Subcutaneous abdominal adipose tissue (tissue), 5 donors: ENCODE results near the gene SPATA31C2.
"Not testable (repeated sequence)": the region's sequence is repeated elsewhere in the genome, so short reads cannot be mapped to it uniquely, and the experiment has no call there.

Source experiments
- H3K27ac ChIP-seq: one replicate; pipeline ENCODE4 v1.7.0; 2013; ENCODE audit warnings: low read depth, mild to moderate bottlenecking, inconsistent platforms, low read length, moderate library complexity
- H3K27me3 ChIP-seq, 5 donors: one replicate each; pipeline ENCODE4 v1.7.0; 2013; ENCODE audit warnings: low read length in 5 of 5, inconsistent platforms in 1 of 5; ENCODE audit not compliant: control insufficient read depth in 5 of 5, insufficient read depth in 4 of 5
- H3K36me3 ChIP-seq, 5 donors: one replicate each; pipeline ENCODE4 v1.7.0; 2013; ENCODE audit warnings: low read length in 5 of 5; ENCODE audit not compliant: control insufficient read depth in 5 of 5, insufficient read depth in 5 of 5
- H3K4me1 ChIP-seq, 5 donors: one replicate each; pipeline ENCODE4 v1.7.0; 2013; ENCODE audit warnings: low read length in 5 of 5, mild to moderate bottlenecking in 3 of 5, moderate library complexity in 1 of 5; ENCODE audit not compliant: control insufficient read depth in 5 of 5, insufficient read depth in 5 of 5
- H3K4me3 ChIP-seq, 5 donors: one replicate each; pipeline ENCODE4 v1.7.0; 2013; ENCODE audit warnings: low read length in 5 of 5, low read depth in 1 of 5
- H3K9ac ChIP-seq, 5 donors: one replicate each; pipeline ENCODE4 v1.7.0; 2013; ENCODE audit warnings: low read length in 5 of 5, mild to moderate bottlenecking in 4 of 5, moderate library complexity in 3 of 5
- H3K9me3 ChIP-seq, 5 donors: one replicate each; pipeline ENCODE4 v1.7.0; 2013; ENCODE audit warnings: low read length in 5 of 5; ENCODE audit not compliant: control insufficient read depth in 5 of 5
- donor health status: healthy.
- donor health status: healthy.
- donor health status: healthy.
- donor health status: healthy.
- donor health status: healthy.

Gene SPATA31C2

GRCh38 chr9:88174324-88174723, 36.0 kb upstream of the SPATA31C2 start:
- Histone ChIP-seq H3K9me3 (no peaks in the 10 kb centered on the region), H3K27me3 (no peaks in the 10 kb centered on the region), H3K36me3 (no peaks in the 10 kb centered on the region), H3K27ac (no peak overlapping the region), H3K9ac (no peak overlapping the region), H3K4me1 (peaks cover 0 to 5% (median 3%) of the 10 kb centered on the region in 5 donors), H3K4me3 (no peak overlapping the region)

GRCh38 chr9:88173378-88173999, 35.2 kb upstream of the SPATA31C2 start:
- Histone ChIP-seq H3K4me3 (no peak overlapping the region), H3K9me3 (no peaks in the 10 kb centered on the region), H3K36me3 (no peaks in the 10 kb centered on the region), H3K9ac (no peak overlapping the region), H3K27me3 (no peaks in the 10 kb centered on the region), H3K27ac (no peak overlapping the region), H3K4me1 (no peaks in the 10 kb centered on the region)

DNA sequence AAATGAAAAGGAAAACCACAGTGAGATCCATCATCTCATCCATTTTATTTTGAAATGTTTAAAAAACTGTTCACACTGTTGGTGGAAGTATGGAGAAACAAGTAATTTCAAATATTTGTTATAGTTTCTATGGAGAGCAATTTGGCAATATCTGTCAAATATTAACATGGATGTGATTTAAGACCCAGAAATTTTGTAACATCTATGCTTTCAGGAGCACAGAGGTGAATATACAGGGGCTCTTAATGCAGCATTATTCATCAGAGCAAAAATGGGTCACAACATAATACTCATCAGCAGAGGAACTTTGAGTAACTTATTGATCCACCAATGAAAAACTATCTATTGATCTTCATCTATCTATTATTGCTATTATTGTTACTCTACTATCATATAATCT, 31.4 kb upstream of the SPATA31C2 start:
- no peaks in the 10 kb centered on the region for H3K4me1 ChIP-seq
- H3K27ac ChIP-seq, result no peak overlapping the region
- no peak overlapping the region for H3K9ac ChIP-seq
- H3K27me3 ChIP-seq, result no peaks in the 10 kb centered on the region
- peaks cover 0 to 3% (median 0%) of the 10 kb centered on the region in 5 donors for H3K9me3 ChIP-seq
- no peak overlapping the region for H3K4me3 ChIP-seq
- H3K36me3 ChIP-seq, result no peaks in the 10 kb centered on the region

DNA sequence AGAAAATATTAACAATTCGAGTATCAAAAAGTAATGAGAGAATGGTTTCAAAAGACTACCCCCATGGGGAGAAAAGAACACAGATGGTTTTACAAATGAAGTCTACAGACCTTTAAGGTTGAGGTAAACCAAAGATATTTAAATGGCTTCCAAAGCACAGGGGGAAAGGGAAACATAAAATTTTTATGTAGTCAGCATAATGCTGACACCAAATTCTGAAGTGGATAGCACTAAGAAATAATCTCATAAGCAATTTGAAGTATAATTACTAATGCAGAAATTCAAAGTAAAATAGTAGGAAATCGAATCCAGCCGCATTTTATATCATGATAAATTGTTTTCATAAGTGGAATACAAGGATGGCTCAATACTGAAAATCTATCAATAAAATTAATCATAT, 30.3 kb upstream of the SPATA31C2 start:
- Histone ChIP-seq H3K27ac (no peak overlapping the region), H3K9me3 (peaks cover 0 to 3% (median 0%) of the 10 kb centered on the region in 5 donors), H3K4me3 (no peak overlapping the region), H3K36me3 (no peaks in the 10 kb centered on the region), H3K27me3 (no peaks in the 10 kb centered on the region), H3K9ac (no peak overlapping the region), H3K4me1 (no peaks in the 10 kb centered on the region)

GRCh38 chr9:88166660-88167059, 28.4 kb upstream of the SPATA31C2 start:
- Histone ChIP-seq H3K4me3 (no peak overlapping the region), H3K27ac (no peak overlapping the region), H3K36me3 (no peaks in the 10 kb centered on the region), H3K4me1 (no peaks in the 10 kb centered on the region), H3K27me3 (no peaks in the 10 kb centered on the region), H3K9ac (no peak overlapping the region), H3K9me3 (peaks cover 0 to 9% (median 5%) of the 10 kb centered on the region in 5 donors)

DNA sequence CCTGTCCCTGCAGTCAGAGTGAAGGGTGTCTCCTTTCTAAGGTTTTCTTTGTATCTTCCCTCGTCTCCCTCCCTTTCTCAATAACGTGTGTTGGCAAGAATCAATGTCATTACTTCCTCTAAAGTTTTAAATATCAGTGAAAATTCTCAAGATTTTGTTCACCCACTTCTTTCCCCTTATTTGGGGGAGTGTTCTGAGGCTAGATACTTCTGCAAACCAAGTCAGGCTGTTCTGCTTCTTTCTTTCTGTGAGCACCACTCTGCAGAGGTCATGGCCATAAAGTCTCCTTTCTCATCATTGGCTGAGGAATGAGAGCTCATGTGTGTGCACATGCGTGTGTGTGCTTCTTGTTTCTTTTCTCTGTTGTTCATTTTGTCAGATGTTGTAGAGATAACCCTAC, 26.6 kb upstream of the SPATA31C2 start:
- Histone ChIP-seq H3K36me3 (no peaks in the 10 kb centered on the region), H3K9me3 (peaks cover 0 to 9% (median 5%) of the 10 kb centered on the region in 5 donors), H3K27ac (no peak overlapping the region), H3K4me1 (no peaks in the 10 kb centered on the region), H3K9ac (no peak overlapping the region), H3K27me3 (peaks cover 0 to 5% (median 0%) of the 10 kb centered on the region in 5 donors), H3K4me3 (no peak overlapping the region)

GRCh38 chr9:88161144-88161543, 22.9 kb upstream of the SPATA31C2 start:
- Histone ChIP-seq H3K4me3 (no peak overlapping the region), H3K27ac (no peak overlapping the region), H3K27me3 (peaks cover 0 to 5% (median 0%) of the 10 kb centered on the region in 5 donors), H3K9ac (no peak overlapping the region), H3K9me3 (peaks cover 0 to 6% (median 5%) of the 10 kb centered on the region in 5 donors), H3K36me3 (no peaks in the 10 kb centered on the region), H3K4me1 (no peaks in the 10 kb centered on the region)

DNA sequence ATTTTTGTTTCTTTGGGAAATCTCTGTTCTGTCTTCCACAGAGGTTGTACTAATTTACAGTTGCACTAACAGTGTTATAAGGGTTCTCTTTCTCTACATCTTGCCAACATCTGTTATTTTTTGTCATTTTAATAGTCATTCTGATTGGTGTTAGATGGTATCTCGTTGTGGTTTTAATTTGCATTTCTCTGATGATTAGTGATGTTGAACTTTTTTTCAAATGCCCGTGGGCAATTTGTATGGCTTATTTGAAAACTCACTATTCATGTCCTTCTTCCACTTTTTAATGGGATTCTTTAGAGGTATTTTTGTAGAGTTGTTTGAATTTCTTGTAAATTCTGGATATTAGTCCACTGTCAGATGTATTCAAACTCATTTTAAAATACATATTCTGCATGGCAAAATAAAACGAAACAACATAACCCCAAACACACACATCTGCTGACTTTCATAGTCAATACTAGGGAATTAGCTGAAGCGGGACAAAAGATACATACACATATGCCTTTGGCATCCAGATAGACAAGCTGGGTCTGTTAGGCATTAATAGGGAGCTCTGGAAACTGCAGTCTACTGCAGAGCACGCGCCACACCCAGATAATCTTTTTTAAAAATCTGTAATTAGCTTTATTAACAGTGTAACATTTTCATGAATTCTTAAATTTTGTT, 5.8 kb upstream of the SPATA31C2 start:
- Histone ChIP-seq H3K27ac (no peak overlapping the region), H3K9me3 (no peaks in the 10 kb centered on the region), H3K36me3 (no peaks in the 10 kb centered on the region), H3K4me1 (no peaks in the 10 kb centered on the region), H3K4me3 (no peak overlapping the region), H3K9ac (no peak overlapping the region), H3K27me3 (no peaks in the 10 kb centered on the region)

- no peaks in the 10 kb centered on the region for H3K27me3 ChIP-seq
- no peak overlapping the region for H3K4me3 ChIP-seq
- H3K4me1 ChIP-seq, result no peaks in the 10 kb centered on the region
- no peak overlapping the region for H3K9ac ChIP-seq
- H3K36me3 ChIP-seq, result no peaks in the 10 kb centered on the region
- no peak overlapping the region for H3K27ac ChIP-seq
- H3K9me3 ChIP-seq, result no peaks in the 10 kb centered on the region
Observed at GRCh38 chr9:88143179-88143578, 4.9 kb upstream of the SPATA31C2 start.

GRCh38 chr9:88133552-88133951, 4.7 kb downstream of the SPATA31C2 start:
- H3K4me1 ChIP-seq, H3K36me3 ChIP-seq, H3K9ac ChIP-seq, H3K4me3 ChIP-seq, H3K27ac ChIP-seq, H3K9me3 ChIP-seq, H3K27me3 ChIP-seq: not testable (repeated sequence)
